ENCODE results near the gene PCNX2. TPM values are rescaled to one million over a fixed set of nuclear protein-coding genes. Genes with fewer than 3 reads are reported as not detected.

Gene PCNX2
- total and polyA plus RNA-seq, 10 of the 15 experiments (the other 5 are each of a cell fraction or from before 2014, with no cell fraction given) = 2.1 to 16.4 (median 8.1) TPM

- intact Hi-C loops (cut with micrococcal nuclease; ENCODE audit: unreplicated experiment) = no loop called here
- ATAC-seq = no peak
- no peaks in the 10 kb centered on the region for H3K9me3 ChIP-seq (replicated peaks; ENCODE audit: control insufficient read depth, insufficient read depth, low read length)
- no peaks in the 10 kb centered on the region for H3K4me1 ChIP-seq (ENCODE audit: control insufficient read depth, insufficient read depth, low read length)
- no peak overlapping the region for H3K27ac ChIP-seq (ENCODE audit: control insufficient read depth, insufficient read depth)
- SMC1A ChIA-PET (ENCODE audit: uncharacterized antibody, unreplicated experiment) = no interaction called here
- H4K20me1 ChIP-seq (ENCODE audit: control insufficient read depth, insufficient read depth) = no peaks in the 10 kb centered on the region; the same call in 1 of the 2 replicates
- POLR2A ChIA-PET = no interaction called here
- no peaks in the 10 kb centered on the region for H3K27me3 ChIP-seq (replicated peaks in 1 of 2; ENCODE audit: control insufficient read depth in 2 of 2, insufficient read depth in 2 of 2, low read length in 1 of 2)
- no peak for FAIRE-seq
- no TSS peak for BruUV-seq (replicated peaks)
- H3K9ac ChIP-seq (ENCODE audit: control insufficient read depth, insufficient read depth, low read length) = no peak overlapping the region
- DNase-seq (ENCODE audit: low read depth, low spot score) = no peak
- H3K4me3 ChIP-seq = no peak overlapping the region
- in situ Hi-C loops (cut with MboI) = no loop called here
- 88% methylated on average over 3 of the region's 3 CpGs for WGBS (ENCODE audit: insufficient coverage, insufficient replicate concordance, low lambda C conversion rate, missing lambda C conversion rate)
- H2AFZ ChIP-seq (ENCODE audit: control insufficient read depth, low read depth, low read length) = no peak overlapping the region
- no peak overlapping the region for H3K4me2 ChIP-seq (ENCODE audit: control insufficient read depth, insufficient read depth)
- RAD21 ChIA-PET (ENCODE audit: unreplicated experiment) = no interaction called here
- CTCF ChIA-PET = no interaction called here
- H3K79me2 ChIP-seq (ENCODE audit: control insufficient read depth, insufficient read depth, low read length) = no peaks in the 10 kb centered on the region
- no peaks in the 10 kb centered on the region for H3K36me3 ChIP-seq (ENCODE audit: control insufficient read depth in 2 of 2, insufficient read depth in 2 of 2, low read length in 1 of 2)
- TF ChIP-seq SUZ12 (IDR thresholded peaks at IDR 0.05; ENCODE audit: unreplicated experiment) = no peak
- no peak for TF ChIP-seq BHLHE40 (IDR thresholded peaks at IDR 0.05; ENCODE audit: borderline replicate concordance in 1 of 2, low read depth in 2 of 2, low read length in 1 of 2)
These were observed 210.0 kb downstream of the PCNX2 start for GRCh38 chr1:233085566-233085965.

- H3K4me2 ChIP-seq (ENCODE audit: control insufficient read depth, insufficient read depth) = peak overlapping the region; percentile 32; the same call in 1 of the 2 replicates
- no peaks in the 10 kb centered on the region for H3K4me1 ChIP-seq (ENCODE audit: control insufficient read depth, insufficient read depth, low read length)
- H3K9me3 ChIP-seq (replicated peaks; ENCODE audit: control insufficient read depth, insufficient read depth, low read length) = no peaks in the 10 kb centered on the region
- FAIRE-seq (no peak), ATAC-seq (peak; percentile 92), DNase-seq (ENCODE audit: low read depth, low spot score) (no peak)
- intact Hi-C loops (cut with micrococcal nuclease; ENCODE audit: unreplicated experiment) (no loop called here), in situ Hi-C loops (cut with MboI) (no loop called here)
- no peak overlapping the region for H3K27ac ChIP-seq (ENCODE audit: control insufficient read depth, insufficient read depth)
- RAD21 ChIA-PET (ENCODE audit: unreplicated experiment) = no interaction called here
- no peak overlapping the region for H3K9ac ChIP-seq (ENCODE audit: control insufficient read depth, insufficient read depth, low read length)
- H4K20me1 ChIP-seq (ENCODE audit: control insufficient read depth, insufficient read depth) = no peaks in the 10 kb centered on the region; the same call in 1 of the 2 replicates
- whole genome bisulfite sequencing (ENCODE audit: insufficient coverage, insufficient replicate concordance, low lambda C conversion rate, missing lambda C conversion rate) = 67% methylated on average over 12 of the region's 12 CpGs
- no TSS peak for BruUV-seq (replicated peaks)
- no peaks in the 10 kb centered on the region for H3K36me3 ChIP-seq (ENCODE audit: control insufficient read depth in 2 of 2, insufficient read depth in 2 of 2, low read length in 1 of 2)
- SMC1A ChIA-PET (ENCODE audit: uncharacterized antibody, unreplicated experiment) = no interaction called here
- no peaks in the 10 kb centered on the region for H3K79me2 ChIP-seq (ENCODE audit: control insufficient read depth, insufficient read depth, low read length)
- CTCF ChIA-PET = no interaction called here
- H2AFZ ChIP-seq (ENCODE audit: control insufficient read depth, low read depth, low read length) = no peak overlapping the region
- H3K27me3 ChIP-seq (replicated peaks in 1 of 2; ENCODE audit: control insufficient read depth in 2 of 2, insufficient read depth in 2 of 2, low read length in 1 of 2) = no peaks in the 10 kb centered on the region
- POLR2A ChIA-PET = interaction anchor here (0.6 kb wide), 1 partner anchor 17 kb away, joined by 3 read pairs; no protein-coding TSS in a partner anchor
- no peak overlapping the region for H3K4me3 ChIP-seq
- TF ChIP-seq HDGF (IDR thresholded peaks at IDR 0.05) = no peak
- TF ChIP-seq MYB (IDR thresholded peaks at IDR 0.05; ENCODE audit: borderline replicate concordance, low read depth, low read length) = no peak
- TF ChIP-seq IKZF2 (IDR thresholded peaks at IDR 0.05) = 0 out of 4 replicates have a peak, but pooled peaks of 1 of the 2 experiments have one; percentile 12
- no peak for TF ChIP-seq ZNF207 (IDR thresholded peaks at IDR 0.05; ENCODE audit: borderline replicate concordance)
- no peak for TF ChIP-seq TARDBP (IDR thresholded peaks at IDR 0.05; ENCODE audit: borderline replicate concordance)
- no peak for TF ChIP-seq YBX1 (IDR thresholded peaks at IDR 0.05)
- TF ChIP-seq CEBPB (IDR thresholded peaks at IDR 0.05; ENCODE audit: borderline replicate concordance in 1 of 2, low read depth in 2 of 2, low read length in 2 of 2) = no peak
- no peak for TF ChIP-seq BCL11A (IDR thresholded peaks at IDR 0.05; ENCODE audit: low read depth, low read length)
- no peak for TF ChIP-seq MAX (IDR thresholded peaks at IDR 0.05; ENCODE audit: low read depth, low read length)
- TF ChIP-seq MXI1 (IDR thresholded peaks at IDR 0.05; ENCODE audit: low read depth, low read length) = no peak
- no peak for TF ChIP-seq SMAD1 (IDR thresholded peaks at IDR 0.05; ENCODE audit: low read depth, partially characterized antibody)
- peak; percentile 27; the same call in 1 of the 2 replicates for TF ChIP-seq IKZF1 (conservative IDR thresholded peaks at IDR 0.05)
- no peak for TF ChIP-seq EGR1 (IDR thresholded peaks at IDR 0.05; ENCODE audit: borderline replicate concordance in 1 of 2, low read depth in 2 of 2, low read length in 2 of 2)
- TF ChIP-seq NFYA (IDR thresholded peaks at IDR 0.05; ENCODE audit: borderline replicate concordance, low read depth, low read length) = no peak
- TF ChIP-seq DPF2 (IDR thresholded peaks at IDR 0.05) = no peak
- TF ChIP-seq CBX3 (IDR thresholded peaks at IDR 0.05; ENCODE audit: borderline replicate concordance, low read depth) = no peak
These were observed 212.6 kb downstream of the PCNX2 start for GRCh38 chr1:233082778-233083550.

Data from GM12878 (cell line).